MM.1S (cell line): ENCODE measurements around the gene CLDN7.

ENCODE experiments used
- DNase-seq: peaks from one replicate; pipeline ENCODE4 v3.0.0-alpha.2; 2015
- H2AFZ ChIP-seq: fragments of 300-600 bp; sonication (generic); 2 replicates; pipeline ENCODE4 v1.6.0; 2016; ENCODE audit warnings: antibody characterized with exemption, low read length
- H3F3A ChIP-seq: fragments of 300-600 bp; sonication (generic); 2 replicates; pipeline ENCODE4 v1.6.1; 2016; ENCODE audit warnings: mild to moderate bottlenecking, antibody characterized with exemption, low read length, moderate library complexity, mixed read lengths; ENCODE audit not compliant: insufficient read depth
- H3K27ac ChIP-seq: fragments of 300-600 bp; sonication (generic); 2 replicates; pipeline ENCODE4 v1.5.1; 2016; ENCODE audit warnings: mild to moderate bottlenecking, low read length
- H3K27me3 ChIP-seq: fragments of 300-600 bp; sonication (generic); replicated peaks from 2 replicates; pipeline ENCODE4 v1.6.0; 2016; ENCODE audit warnings: low read length; ENCODE audit not compliant: insufficient read depth
- H3K36me3 ChIP-seq: fragments of 300-600 bp; sonication (generic); replicated peaks from 2 replicates; pipeline ENCODE4 v1.6.1; 2016; ENCODE audit warnings: mild to moderate bottlenecking, low read length, mixed read lengths; ENCODE audit not compliant: insufficient read depth
- H3K4me1 ChIP-seq: fragments of 300-600 bp; sonication (generic); 2 replicates; pipeline ENCODE4 v1.6.1; 2016; ENCODE audit warnings: low read length, mixed read lengths
- H3K4me2 ChIP-seq: fragments of 300-600 bp; sonication (generic); 2 replicates; pipeline ENCODE4 v1.6.0; 2016; ENCODE audit warnings: low read depth, low read length
- H3K4me3 ChIP-seq: fragments of 300-600 bp; sonication (generic); 2 replicates; pipeline ENCODE4 v1.5.1; 2016; ENCODE audit warnings: low read length, mixed read lengths
- H3K79me2 ChIP-seq: fragments of 300-600 bp; sonication (generic); 2 replicates; pipeline ENCODE4 v1.6.1; 2016; ENCODE audit warnings: mixed run types, low read length, mixed read lengths
- H3K9ac ChIP-seq: fragments of 300-600 bp; sonication (generic); 2 replicates; pipeline ENCODE4 v1.6.1; 2016; ENCODE audit warnings: low read length, mixed read lengths
- H3K9me2 ChIP-seq: fragments of 300-600 bp; sonication (generic); replicated peaks from 2 replicates; pipeline ENCODE4 v1.6.1; 2016; ENCODE audit warnings: mild to moderate bottlenecking, low read length, mixed read lengths; ENCODE audit not compliant: insufficient read depth
- H3K9me3 ChIP-seq: fragments of 300-600 bp; sonication (generic); replicated peaks from 2 replicates; pipeline ENCODE4 v1.6.1; 2016; ENCODE audit warnings: mild to moderate bottlenecking, low read length, mixed read lengths; ENCODE audit not compliant: insufficient read depth
- H4K20me1 ChIP-seq: fragments of 300-600 bp; sonication (generic); 2 replicates; pipeline ENCODE4 v1.6.1; 2016; ENCODE audit warnings: mild to moderate bottlenecking, low read length, moderate library complexity, mixed read lengths; ENCODE audit not compliant: insufficient read depth
- EZH2 ChIP-seq: fragments of 300-600 bp; sonication (generic); optimal IDR thresholded peaks from 2 replicates; pipeline ENCODE3; 2017; ENCODE audit warnings: low read depth, mild to moderate bottlenecking, antibody characterized with exemption, low read length, mixed read lengths
- EZH2phosphoT487 ChIP-seq: fragments of 300-600 bp; sonication (generic); IDR thresholded peaks from 2 replicates; pipeline ENCODE4 v1.6.1; 2018; ENCODE audit warnings: antibody characterized with exemption, low read length
- TF ChIP-seq, protein P1 (sequence below): fragments of 300-600 bp; sonication (generic); IDR thresholded peaks from 2 replicates; pipeline ENCODE4 v1.5.1; 2016; ENCODE audit warnings: antibody characterized with exemption, low read length, mixed read lengths

Gene CLDN7

DNA sequence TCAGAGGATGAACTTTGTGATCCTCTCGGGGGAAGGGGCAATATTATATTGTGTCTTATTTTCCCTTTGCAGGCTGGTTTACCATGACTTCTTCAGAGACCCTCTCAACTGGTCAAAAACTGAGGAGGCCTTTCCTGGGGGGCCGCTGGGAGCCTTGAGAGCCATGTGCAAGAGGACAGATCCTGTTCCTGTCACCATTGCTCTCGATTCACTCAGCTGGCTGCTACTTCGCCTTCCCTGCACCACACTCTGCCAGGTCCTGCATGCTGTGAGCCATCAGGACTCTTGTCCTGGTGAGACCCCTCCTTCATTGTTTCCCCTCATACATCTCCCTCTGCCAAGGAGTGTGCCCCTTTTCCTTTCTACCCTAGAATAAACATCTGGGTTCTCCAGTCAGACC is 7.8 kb downstream of the CLDN7 start:
- Histone ChIP-seq H3F3A (peaks cover 6% of the 10 kb centered on the region), H3K4me3 (no peak overlapping the region), H3K79me2 (peaks cover 30% of the 10 kb centered on the region), H3K27me3 (no peaks in the 10 kb centered on the region), H3K4me2 (no peak overlapping the region), H2AFZ (no peak overlapping the region), H3K4me1 (peaks cover 13% of the 10 kb centered on the region), H3K36me3 (0 out of 2 replicates have a peak, but pooled peaks cover 4% of the 10 kb centered on the region), H4K20me1 (no peaks in the 10 kb centered on the region), H3K9me3 (no peaks in the 10 kb centered on the region), H3K9ac (no peak overlapping the region), H3K9me2 (no peaks in the 10 kb centered on the region), H3K27ac (no peak overlapping the region)
- no peak for TF ChIP-seq EZH2
- TF ChIP-seq EZH2phosphoT487: no peak
- TF ChIP-seq, protein P1, sequence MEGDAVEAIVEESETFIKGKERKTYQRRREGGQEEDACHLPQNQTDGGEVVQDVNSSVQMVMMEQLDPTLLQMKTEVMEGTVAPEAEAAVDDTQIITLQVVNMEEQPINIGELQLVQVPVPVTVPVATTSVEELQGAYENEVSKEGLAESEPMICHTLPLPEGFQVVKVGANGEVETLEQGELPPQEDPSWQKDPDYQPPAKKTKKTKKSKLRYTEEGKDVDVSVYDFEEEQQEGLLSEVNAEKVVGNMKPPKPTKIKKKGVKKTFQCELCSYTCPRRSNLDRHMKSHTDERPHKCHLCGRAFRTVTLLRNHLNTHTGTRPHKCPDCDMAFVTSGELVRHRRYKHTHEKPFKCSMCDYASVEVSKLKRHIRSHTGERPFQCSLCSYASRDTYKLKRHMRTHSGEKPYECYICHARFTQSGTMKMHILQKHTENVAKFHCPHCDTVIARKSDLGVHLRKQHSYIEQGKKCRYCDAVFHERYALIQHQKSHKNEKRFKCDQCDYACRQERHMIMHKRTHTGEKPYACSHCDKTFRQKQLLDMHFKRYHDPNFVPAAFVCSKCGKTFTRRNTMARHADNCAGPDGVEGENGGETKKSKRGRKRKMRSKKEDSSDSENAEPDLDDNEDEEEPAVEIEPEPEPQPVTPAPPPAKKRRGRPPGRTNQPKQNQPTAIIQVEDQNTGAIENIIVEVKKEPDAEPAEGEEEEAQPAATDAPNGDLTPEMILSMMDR: no peak
- no peak for DNase-seq

DNA sequence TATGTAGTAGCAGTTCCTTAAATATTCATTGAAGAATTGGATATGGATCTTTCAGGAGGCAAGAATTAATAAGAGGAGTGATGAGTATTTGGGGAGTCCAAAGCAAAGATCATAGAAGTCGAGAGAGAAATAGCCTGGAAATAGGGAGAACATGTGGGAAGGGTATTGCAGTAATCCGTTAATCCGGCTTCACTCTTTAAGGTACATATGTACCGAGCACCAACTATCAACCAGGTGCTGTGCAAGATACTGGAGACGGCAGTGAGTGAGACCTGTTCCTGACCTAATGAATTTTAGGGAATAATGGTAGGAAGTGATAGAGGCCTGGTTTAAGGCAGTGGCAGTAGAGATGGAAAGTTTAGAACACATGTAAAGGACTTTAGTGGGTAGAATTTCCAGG is 9.2 kb downstream of the CLDN7 start:
- Histone ChIP-seq H3K27ac (peak overlapping the region; percentile 99; the same call in 1 of the 2 replicates), H3K4me2 (peak overlapping the region; percentile 81), H4K20me1 (no peaks in the 10 kb centered on the region), H2AFZ (no peak overlapping the region), H3K79me2 (peaks cover 44% of the 10 kb centered on the region), H3F3A (peaks cover 6% of the 10 kb centered on the region), H3K27me3 (no peaks in the 10 kb centered on the region), H3K36me3 (0 out of 2 replicates have a peak, but pooled peaks cover 4% of the 10 kb centered on the region), H3K4me1 (peaks cover 18% of the 10 kb centered on the region), H3K9me2 (no peaks in the 10 kb centered on the region), H3K9ac (peak overlapping the region; percentile 99; the same call in 1 of the 2 replicates), H3K4me3 (peak overlapping the region; percentile 71), H3K9me3 (no peaks in the 10 kb centered on the region)
- TF ChIP-seq EZH2phosphoT487: no peak
- no peak for TF ChIP-seq EZH2
- TF ChIP-seq, protein P1: no peak
- no peak for DNase-seq

DNA sequence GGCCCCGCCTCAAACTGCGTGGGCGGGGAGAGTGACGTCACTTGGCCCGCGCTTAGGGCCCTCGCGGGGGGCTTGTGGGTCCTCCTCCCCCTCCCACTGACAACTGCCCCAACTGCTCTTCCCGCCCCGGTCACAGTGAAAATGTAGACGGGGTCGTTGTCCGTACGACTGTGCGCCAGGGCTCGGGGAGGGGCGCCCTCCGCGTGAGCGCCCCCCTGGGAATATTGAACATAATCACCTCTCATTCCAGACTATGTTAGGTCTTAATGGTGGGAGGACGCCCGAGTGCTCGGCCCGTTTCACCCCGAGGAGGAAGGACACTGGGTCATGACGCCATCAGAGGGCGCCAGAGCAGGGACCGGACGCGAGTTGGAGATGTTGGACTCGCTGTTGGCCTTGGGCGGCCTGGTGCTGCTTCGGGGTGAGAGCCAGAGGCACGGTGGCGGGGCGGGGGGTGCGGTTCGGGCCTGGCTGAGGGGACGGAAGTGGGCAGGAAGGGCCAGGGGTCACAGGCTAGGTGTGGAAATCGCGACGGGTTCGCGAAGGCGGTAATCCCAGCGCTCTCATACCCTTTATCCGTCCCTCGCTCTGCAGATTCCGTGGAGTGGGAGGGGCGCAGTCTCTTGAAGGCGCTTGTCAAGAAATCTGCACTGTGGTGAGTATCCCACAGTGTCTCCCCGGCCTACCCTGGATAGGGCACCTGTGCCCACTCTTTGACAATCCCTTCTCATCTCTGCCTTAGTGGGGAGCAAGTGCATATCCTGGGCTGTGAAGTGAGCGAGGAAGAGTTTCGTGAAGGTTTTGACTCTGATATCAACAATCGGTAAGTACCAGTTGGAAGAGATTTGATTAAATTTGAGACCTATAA is 9.9 kb downstream of the CLDN7 start, which contains the start of gene ELP5:
ELP5 (plus strand) TSS at position 40 of the 868 bp plus-strand sequence; CDS start at position 376, 336 bp downstream.
- Histone ChIP-seq H3K36me3 (0 out of 2 replicates have a peak, but pooled peaks cover 4% of the 10 kb centered on the region), H3K9me2 (no peaks in the 10 kb centered on the region), H2AFZ (peak within 1 kb of the TSS; percentile 81), H3K4me2 (peak within 1 kb of the TSS; percentile 81), H4K20me1 (no peaks in the 10 kb centered on the region), H3K27ac (peak within 1 kb of the TSS; percentile 99), H3K79me2 (peaks cover 51% of the 10 kb centered on the region), H3K27me3 (no peaks in the 10 kb centered on the region), H3K4me3 (peak within 1 kb of the TSS; percentile 71), H3F3A (peaks cover 6% of the 10 kb centered on the region), H3K4me1 (peaks cover 18% of the 10 kb centered on the region), H3K9ac (peak within 1 kb of the TSS; percentile 99), H3K9me3 (no peaks in the 10 kb centered on the region)
- peak; percentile 93 for DNase-seq
- TF ChIP-seq EZH2phosphoT487: no peak
- TF ChIP-seq, protein P1: peak; percentile 48
